OCI-M1 (cell line): Measurements from ENCODE around the gene NEDD4L.
A peak's percentile ranks its signal among the peaks of the same experiment; 100 is the strongest.
"Not testable (repeated sequence)": the region's sequence is repeated elsewhere in the genome, so short reads cannot be mapped to it uniquely, and the experiment has no call there.

Source experiments
- DNase-seq: peaks from one replicate; lab custom pipeline; 2025; lab: John Stamatoyannopoulos, UW

The NEDD4L gene

DNA sequence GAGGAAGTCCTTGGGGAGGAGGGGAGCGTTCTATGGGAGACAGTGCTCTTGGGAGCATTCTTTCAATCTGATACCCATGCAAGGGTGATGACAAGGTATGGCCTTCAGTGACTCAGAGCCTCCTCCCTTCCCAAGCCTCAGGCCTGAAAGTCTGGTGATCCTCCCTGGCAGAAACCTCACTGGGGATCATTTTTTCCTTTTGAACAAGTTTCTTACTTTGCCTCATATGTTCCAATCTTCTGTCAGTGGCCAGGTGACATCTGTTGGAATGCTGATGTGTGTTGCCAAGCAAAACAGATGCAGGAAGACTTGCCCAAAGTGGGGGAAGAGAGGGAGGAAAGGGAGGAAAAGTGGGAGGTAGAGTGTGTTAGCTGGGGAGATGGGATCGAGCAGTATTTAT lies 224.8 kb downstream of the NEDD4L start:
- no peak for DNase-seq

DNA sequence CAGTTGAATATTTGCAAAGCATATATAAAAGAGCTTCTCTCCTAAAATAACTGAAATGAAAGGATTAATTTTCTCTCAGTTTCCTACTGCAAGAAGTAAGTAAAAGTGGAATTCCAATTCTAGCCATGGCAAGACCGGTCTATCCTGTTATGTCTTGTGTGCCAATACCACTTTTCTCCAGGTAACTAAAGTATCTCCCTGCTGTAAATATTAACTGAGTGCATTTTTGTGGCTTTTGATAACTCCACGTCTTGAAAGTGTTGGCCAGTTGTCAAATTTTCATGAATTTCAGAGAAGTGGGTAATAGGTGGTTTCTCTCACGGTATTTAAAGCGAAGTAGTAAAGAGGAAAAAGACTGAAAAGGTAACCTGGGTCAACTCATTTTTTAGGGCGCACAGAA lies 225.9 kb downstream of the NEDD4L start:
- no peak for DNase-seq

DNA sequence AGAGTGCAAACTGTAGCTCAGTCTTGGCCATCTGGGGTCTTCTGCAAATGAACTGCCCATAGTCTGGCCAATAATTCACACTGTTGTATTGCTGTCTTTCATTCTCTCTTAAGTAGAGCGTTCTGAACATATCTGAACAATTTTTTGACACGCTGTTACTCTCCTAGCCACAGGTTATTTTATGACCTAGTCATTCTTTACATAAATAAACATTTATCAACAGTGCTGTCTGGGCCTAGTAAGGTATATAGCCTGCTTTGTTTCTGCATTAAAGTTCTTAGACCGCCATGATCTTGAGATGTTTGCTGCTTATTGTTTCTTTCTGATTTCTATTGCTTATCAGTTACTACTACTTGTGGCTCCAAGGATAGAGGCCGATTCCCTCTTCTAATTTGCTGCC lies 226.4 kb downstream of the NEDD4L start:
- no peak for DNase-seq

DNA sequence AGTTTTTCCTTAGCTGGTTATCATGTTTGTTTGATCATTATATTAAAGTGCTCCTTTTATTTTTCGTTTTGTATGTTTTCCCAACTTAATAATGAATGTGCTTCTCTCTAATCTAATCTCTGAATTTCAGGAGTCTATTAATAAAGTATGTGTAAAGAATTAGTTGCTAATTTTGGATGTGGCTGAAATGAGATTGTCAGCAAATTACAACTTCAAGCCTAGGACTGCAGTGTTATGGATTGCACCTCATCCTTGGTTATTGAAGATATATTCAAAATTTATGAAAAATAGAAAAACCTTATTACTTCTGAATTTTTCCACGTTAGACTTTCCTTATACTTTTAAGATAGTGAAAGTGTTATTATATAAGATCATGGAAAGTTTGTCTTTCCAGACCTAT lies 227.7 kb downstream of the NEDD4L start:
- no peak for DNase-seq

DNA sequence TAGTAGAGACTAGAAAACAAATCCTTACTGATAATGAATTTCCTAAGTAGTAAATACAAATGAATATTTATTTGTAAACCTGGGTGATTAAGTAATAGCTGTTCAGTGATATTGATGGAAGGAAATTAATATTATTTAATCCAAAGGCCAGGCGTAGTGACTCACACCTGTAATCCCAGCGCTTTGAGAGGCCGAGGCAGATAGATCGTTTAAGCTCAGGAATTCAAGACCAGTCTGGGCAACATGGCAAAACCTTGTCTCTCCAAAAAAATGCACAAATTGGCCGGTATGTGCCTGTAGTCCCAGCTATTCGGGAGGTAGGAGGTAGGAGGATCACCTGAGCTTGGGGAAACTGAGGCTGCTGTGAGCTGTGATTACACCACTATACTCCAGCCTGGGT lies 228.2 kb downstream of the NEDD4L start:
- DNase-seq, result no peak

DNA sequence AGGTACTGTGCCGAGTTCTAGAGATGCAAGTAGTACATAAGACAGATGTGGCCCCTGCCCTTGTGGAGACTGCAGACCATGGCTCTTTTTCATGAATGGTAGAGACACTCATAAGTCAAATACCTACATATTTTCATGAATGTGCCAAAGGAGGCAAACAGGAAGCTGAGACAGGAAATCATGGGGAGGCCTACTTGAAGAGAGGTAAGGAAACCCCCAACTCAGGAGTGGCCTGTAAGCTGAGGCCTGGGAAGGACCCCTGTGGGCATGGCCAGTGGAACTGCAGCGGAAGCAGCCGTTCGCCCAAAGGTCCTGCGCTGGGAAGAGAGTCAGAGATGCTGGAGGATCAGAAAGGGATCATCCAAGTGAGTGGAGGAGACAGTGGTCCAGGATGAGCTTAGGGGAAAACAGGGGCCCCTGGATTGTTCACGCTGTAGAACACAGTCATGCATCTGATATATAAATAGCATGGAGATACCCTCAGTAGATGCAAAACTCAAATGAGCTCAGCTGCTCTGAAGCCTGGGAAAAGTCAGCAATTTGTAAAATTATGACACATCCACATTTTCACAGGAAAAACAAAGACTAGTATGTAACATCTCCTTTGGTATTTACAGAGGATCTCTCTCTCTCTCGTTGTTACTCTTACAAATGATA lies 228.9 kb downstream of the NEDD4L start:
- DNase-seq, result no peak

DNA sequence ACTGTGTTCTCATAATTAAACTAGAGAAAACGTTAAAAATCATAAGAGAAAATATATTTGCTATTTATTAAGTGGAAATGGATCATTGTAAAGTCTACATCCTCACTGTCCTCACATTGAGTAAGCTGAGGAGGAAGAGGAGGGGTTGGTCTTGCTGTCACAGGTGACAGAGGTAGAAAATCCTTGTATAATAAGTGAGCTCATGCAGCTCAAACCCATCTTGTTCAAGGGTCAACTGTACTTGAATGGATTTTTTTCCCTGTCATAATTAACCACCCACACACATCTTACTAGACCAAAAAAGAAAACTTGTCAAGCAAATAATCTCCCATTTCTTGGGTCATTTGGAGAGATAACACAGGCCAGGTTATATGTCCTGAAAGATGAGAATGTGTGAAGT lies 231.2 kb downstream of the NEDD4L start:
- no peak for DNase-seq

DNA sequence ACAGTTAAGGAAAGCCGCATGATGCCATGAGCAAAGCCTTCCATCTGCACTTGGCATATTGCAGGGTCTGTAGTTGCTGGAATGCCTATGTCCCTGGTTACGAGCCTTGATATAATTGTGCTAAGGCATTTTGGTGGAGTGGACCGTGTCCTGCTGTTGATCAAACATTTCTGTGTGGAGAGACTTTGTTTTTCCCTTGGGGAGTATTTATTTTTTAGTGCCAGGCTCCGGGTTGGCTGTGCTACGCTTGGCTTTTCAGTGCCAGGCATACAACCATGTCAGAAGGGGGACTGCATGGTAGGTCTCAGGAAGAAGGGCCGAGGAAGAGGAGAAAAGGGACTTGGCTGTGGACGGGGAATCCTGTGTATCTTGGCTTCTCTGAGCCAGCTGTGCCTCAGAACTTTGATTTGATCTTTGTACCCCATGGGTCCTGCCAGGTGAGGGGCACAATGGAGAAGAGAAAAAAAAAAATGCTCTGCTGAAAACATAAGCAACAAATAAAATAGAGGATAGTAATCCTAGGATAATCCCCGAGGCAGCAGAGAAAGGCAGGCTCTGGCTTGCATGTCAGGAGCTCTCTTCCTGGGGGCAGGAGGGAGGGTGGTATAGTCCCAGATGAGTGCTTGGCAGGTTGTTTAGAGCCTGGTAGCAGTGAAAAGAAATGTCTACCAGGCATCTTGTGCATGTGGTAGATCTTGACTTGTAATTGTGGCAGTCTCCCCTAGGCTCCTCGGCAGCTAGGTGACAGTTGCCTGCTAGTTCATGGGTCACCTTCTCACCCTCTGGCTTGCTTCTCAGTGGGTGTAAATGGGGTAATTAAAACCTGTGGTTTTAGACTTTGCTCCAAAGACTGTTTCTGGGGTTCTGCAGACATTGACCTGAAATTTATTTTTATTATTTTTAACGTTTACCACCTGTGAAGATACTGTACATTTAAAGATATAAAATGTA lies 233.0 kb downstream of the NEDD4L start:
- DNase-seq, result no peak

DNA sequence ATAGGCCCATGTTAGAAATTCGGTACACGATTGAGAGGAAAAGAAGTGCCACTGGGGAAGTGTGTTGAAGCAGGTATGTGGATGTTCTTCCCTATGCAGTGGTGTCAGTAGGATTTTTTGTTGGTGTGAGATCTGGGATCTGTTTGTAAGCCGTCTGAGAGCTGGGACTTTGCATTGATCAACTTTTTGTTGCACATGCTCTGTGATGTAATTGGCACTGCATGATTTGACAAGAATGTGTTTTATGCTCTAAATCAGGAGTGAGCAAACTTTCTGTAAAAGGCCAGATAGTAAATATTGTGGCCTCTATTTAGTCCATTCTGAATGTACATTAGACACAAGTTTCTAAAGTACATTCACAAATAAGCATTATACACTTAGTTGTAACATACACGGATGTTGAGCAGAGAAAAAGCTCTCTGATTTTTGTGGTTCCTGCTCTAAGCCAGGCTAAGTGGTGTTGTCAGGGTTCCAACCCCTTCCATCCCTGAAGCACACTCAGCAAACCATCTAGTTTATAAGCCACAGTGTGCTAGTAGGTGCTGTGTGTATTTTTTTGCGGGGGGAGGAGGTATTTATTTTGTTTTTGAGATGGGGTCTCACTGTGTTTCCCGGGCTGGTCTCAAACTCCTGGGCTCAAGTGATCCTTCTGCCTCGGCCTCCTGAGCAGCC lies 235.6 kb downstream of the NEDD4L start:
- DNase-seq, result no peak

DNA sequence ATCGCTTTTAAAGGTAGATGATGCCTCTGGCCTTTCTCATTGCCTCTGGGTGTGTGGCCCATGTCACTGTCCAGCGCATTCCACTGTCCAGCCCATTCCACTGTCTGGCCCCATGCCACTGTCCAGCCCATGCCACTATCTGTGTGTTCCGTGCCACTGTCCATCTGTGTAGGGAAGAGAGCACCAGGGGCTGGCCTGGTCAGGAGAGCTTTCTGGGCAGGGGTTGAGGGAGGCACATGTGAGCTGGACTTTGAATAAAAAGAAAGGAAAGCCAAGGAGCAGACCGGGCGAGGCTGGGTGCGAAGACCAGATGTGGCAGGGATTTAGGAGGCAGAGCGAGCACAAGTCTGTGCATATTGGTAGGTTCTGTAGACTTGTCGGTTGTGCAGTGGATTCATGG lies 236.2 kb downstream of the NEDD4L start:
- no peak for DNase-seq

DNA sequence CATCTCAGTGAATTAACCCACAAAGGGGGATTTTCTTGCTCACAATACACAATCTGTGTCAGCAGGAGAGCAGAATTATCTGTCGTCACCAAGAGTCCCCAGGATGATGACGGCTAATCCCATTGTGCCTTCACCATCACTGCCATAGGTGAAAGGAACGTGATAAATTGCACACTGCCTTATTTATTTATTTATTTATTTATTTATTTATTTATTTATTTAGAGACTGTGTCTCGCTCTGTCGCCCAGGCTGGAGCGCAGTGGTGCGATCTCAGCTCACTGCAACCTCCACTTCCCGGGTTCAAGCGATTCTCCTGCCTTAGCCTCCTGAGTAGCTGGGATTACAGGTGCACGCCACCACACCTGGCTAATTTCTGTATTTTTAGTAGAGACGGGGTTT lies 238.8 kb downstream of the NEDD4L start:
- DNase-seq, result not testable (repeated sequence)

DNA sequence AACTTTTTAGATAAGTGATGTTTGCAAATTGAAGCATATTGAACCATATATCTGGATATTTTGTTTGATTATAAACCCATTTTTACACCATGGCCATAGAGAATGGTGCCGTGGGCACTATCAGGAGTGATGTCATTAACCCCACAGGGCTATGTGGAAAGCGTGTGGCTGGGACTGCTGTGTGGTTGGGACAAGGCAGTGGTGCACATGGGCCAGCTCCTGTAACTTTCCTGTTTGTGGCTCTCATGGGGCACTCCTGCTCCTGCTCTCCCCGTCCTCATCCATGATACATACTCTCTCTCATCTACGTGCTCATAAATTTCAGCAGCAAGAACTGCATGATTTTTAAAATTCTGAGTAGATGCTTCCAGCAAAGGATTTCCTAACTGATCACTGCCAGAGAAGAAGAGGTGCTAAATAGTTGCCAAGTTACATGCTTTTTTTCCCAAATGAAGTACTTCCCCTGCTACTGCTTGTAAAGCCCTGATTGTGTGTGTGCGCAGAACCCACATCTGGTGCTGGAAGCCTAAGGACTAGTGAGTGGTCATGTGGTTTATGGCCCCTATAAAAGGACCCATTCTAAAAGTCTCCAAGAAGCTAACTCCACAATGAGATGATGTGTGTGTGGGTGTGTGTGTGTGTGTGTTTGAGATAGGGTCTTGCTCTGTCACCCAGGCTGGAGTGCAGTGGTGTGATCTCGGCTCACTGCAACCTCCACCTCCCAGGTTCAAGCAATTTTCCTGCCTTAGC lies 240.8 kb downstream of the NEDD4L start:
- DNase-seq, result peak; percentile 5

DNA sequence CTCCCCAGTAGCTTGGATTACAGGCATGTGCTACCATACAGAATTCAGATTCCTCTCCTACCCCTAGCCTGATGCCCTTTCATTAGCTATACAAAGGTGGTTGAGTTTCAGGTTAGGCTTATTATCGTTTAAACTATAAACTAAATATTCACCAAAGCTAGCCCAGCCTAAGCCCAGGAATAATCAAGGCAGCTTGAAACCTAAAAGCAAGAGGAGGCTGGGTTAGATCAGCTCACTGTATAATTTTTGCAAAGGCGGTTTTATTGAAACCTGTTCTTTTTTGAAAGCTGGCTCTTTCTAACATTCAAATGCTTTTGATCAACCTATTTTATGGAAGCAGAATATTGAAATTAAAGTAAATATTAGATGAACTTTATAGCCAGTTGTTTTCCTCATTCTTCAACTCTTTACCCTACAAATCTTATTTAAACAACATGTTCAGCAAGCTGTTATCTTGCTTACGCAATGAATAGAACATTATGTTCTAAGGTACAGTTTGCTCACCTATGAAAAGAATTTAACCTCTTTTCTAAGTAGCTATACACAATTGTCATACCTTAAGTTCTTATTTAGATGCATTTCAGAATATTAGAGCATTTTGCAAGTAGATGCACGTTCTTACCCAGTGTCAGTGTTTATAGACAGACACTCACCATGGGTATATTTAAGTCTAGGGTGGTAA lies 241.6 kb downstream of the NEDD4L start:
- DNase-seq, result no peak

DNA sequence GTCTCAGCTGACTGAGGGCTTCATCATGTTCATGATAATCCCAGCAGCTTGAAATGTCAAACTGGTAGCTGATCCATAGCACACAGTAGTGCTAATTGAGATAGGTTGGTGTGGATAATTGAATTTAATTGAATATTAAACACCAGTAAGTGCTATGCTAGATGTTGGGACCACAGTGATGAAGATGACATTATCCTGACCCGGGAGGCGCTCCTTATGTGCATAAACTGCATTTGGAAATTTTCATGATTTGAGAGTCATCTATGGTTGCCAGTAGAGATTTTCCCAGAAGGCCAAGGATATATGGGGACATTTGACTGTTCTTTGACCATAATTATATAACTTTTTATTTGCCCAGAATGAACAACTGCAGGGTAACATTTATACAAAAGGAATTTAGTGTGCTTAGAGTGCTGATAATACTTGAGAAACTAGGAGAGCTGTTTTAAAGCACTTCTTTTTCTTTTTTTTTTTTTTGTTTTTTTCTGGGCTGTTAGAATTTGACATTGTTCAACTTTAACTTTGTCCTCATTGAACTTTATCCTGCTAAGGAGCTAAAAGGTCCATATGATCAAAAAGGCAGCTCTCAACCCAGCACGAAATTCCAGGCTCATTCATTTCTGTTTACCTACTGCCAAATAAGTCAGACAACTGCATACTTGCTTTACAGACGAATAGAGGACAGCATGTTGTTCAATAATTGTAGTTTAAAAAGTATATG lies 242.8 kb downstream of the NEDD4L start:
- DNase-seq, result no peak

DNA sequence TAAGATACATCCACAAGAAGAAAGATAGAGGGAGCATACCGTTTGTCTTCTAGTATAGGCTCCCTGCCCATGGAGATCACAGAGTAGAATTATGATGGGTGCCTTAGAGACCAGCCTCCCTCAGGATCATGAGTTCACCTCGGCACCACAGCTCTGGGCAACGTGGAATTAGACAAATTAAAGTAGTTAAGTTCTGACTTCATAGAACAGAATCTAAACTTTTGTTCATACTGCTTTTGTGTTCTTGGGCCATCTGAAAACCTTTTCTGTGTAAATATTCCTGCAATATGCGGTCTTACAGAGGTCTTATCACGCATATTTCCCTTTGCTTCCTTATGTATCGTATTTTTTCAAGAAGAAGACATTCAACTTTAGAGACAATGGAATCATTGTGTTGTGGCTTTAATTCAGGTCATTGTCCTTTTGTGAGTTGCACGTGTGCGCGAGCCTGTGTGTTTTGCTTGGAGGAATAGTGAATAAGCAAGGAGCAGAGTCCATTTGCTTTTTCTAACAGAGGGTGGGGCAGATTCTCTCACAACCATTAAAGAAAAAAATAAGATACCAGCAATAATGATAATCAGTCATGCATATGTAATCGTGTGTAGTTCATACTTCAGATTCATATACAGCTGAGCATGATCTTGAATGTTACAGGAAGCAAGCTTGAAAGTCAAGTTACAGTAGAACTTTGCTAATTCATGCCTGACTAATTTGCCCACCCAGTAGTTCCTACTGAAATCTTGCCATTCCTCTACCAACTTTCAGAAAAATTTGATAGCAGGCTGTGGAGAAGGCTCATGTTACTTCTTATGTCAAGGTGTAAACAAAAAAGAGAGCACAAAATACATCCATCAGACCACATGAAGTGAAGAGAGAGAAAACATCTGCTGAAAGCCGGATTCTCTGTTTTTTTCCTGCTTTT lies 243.6 kb downstream of the NEDD4L start:
- no peak for DNase-seq

DNA sequence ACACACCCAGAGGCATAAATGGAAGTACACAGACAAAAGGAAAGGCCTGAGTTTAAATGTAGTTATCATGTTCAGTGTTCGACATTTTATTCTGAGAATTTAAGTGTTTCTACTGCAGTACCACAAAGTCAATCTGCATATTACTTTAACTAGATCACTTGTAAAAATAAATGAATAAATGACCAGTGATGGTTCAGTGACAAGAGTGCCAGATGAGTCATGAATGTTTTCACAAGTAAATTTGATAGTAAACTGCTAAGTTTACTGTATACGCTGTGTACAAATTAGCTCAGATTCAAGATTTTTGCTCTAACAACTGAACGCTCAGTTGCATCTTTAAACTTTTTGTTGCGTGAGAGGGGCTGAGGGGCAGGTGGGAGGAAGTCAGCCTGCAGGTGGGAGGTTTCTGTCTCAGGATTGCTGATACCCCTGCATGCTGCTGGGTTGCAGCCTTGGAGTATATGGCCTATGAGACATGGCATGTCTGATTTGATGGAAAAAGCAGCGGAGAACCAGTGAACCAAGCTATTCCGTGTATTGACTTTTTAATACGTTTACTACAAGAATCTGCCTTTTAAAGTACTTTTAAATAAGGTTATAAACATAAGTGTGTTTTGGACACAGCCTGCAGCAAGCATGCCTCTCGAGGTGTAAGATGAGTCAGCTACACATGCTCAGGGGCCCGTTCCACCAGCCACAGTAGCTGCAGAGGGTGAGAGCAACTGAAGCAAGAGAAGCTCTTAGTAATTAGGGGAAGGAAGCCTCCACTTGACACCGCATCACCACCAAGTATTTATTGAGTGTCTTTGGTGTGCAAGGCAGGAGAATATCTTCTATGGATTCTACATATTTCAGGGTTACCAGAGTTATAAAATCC lies 245.1 kb downstream of the NEDD4L start:
- DNase-seq, result no peak

DNA sequence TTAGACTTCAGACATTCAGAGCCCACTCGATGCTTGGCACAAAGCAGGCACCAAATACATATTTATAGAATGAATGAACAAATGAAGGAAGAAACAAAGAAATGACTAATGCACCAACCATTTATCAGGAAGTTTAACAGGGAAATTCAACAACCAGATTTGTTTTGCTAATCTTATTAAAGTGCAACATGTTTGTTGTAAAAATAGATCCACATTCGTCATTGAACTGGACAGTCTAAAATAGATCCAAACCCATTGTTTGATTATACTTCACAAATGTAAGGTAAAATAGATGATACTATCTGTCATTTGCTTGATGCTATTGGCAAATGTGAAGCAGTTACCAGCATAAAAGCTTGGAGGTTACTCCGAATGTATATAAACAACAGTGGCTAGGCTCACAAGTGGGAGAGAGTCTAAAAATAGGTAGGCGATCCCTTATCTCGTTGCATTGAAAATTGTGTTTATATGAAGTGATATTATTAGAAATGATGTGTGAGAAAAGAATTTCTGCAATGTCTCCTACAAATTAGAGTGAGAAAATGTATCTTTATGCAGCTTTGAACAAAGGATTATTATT lies 246.2 kb downstream of the NEDD4L start:
- no peak for DNase-seq

DNA sequence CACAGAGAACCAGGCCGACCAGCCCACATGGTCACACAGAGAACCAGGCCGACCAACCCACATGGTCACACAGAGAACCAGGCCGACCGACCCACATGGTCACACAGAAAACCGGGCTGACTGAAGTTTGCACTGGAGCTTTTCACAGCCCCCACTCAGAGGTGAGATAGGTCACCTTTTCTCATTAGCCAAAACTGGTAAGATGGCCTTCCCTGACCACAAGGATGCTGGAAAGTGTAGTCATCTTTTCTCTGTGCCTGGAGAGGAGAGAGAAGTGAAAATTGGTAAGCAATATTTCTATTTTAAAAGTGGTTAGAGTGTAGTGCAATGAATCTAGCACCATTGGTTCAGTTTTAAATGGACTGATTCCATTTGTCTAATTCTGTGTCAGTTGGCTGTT lies 247.1 kb downstream of the NEDD4L start:
- no peak for DNase-seq
